ENCODE data around the gene KCNMB3.
"Not testable (repeated sequence)": the region's sequence is repeated elsewhere in the genome, so short reads cannot be mapped to it uniquely, and the experiment has no call there.

The KCNMB3 gene

GRCh38 chr3:179278932-179279693, 28.2 kb upstream of the KCNMB3 start:
- Histone ChIP-seq H3K27me3 (ENCODE audit: control insufficient read depth, insufficient read depth, low read length, poor library complexity, severe bottlenecking) (no peaks in the 10 kb centered on the region), H3K4me1 (ENCODE audit: control insufficient read depth, insufficient read depth, low read length) (no peaks in the 10 kb centered on the region), H3K9me3 (ENCODE audit: control insufficient read depth, low read length) (no peaks in the 10 kb centered on the region), H3K36me3 (ENCODE audit: control insufficient read depth, insufficient read depth, low read length) (no peaks in the 10 kb centered on the region), H3K27ac (ENCODE audit: insufficient read depth, low read depth, low read length, poor library complexity, severe bottlenecking) (no peak overlapping the region), H3K4me3 (ENCODE audit: insufficient read depth, low read depth, low read length) (no peak overlapping the region)
- 76 to 85% methylated on average over 4 of the region's 4 CpGs for WGBS, 2 experiments

GRCh38 chr3:179278151-179278550, 27.2 kb upstream of the KCNMB3 start:
- 89 to 92% methylated on average over 1 of the region's 1 CpG for WGBS, 2 experiments
- no peaks in the 10 kb centered on the region for H3K9me3 ChIP-seq (ENCODE audit: control insufficient read depth, low read length)
- no peaks in the 10 kb centered on the region for H3K27me3 ChIP-seq (ENCODE audit: control insufficient read depth, insufficient read depth, low read length, poor library complexity, severe bottlenecking)
- H3K4me1 ChIP-seq (ENCODE audit: control insufficient read depth, insufficient read depth, low read length), result no peaks in the 10 kb centered on the region
- H3K36me3 ChIP-seq (ENCODE audit: control insufficient read depth, insufficient read depth, low read length), result no peaks in the 10 kb centered on the region
- H3K27ac ChIP-seq (ENCODE audit: insufficient read depth, low read depth, low read length, poor library complexity, severe bottlenecking), result no peak overlapping the region
- no peak overlapping the region for H3K4me3 ChIP-seq (ENCODE audit: insufficient read depth, low read depth, low read length)

GRCh38 chr3:179276743-179277142, 25.8 kb upstream of the KCNMB3 start:
- no peak overlapping the region for H3K4me3 ChIP-seq (ENCODE audit: insufficient read depth, low read depth, low read length)
- WGBS, 2 experiments, result 93 to 96% methylated on average over 3 of the region's 3 CpGs
- no peaks in the 10 kb centered on the region for H3K36me3 ChIP-seq (ENCODE audit: control insufficient read depth, insufficient read depth, low read length)
- no peaks in the 10 kb centered on the region for H3K9me3 ChIP-seq (ENCODE audit: control insufficient read depth, low read length)
- no peaks in the 10 kb centered on the region for H3K4me1 ChIP-seq (ENCODE audit: control insufficient read depth, insufficient read depth, low read length)
- no peak overlapping the region for H3K27ac ChIP-seq (ENCODE audit: insufficient read depth, low read depth, low read length, poor library complexity, severe bottlenecking)
- no peaks in the 10 kb centered on the region for H3K27me3 ChIP-seq (ENCODE audit: control insufficient read depth, insufficient read depth, low read length, poor library complexity, severe bottlenecking)

- no peaks in the 10 kb centered on the region for H3K27me3 ChIP-seq (ENCODE audit: control insufficient read depth, insufficient read depth, low read length, poor library complexity, severe bottlenecking)
- no peaks in the 10 kb centered on the region for H3K9me3 ChIP-seq (ENCODE audit: control insufficient read depth, low read length)
- no peak overlapping the region for H3K4me3 ChIP-seq (ENCODE audit: insufficient read depth, low read depth, low read length)
- no peak overlapping the region for H3K27ac ChIP-seq (ENCODE audit: insufficient read depth, low read depth, low read length, poor library complexity, severe bottlenecking)
- H3K36me3 ChIP-seq (ENCODE audit: control insufficient read depth, insufficient read depth, low read length), result no peaks in the 10 kb centered on the region
- WGBS, 2 experiments, result 76 to 87% methylated on average over 3 of the region's 3 CpGs
- H3K4me1 ChIP-seq (ENCODE audit: control insufficient read depth, insufficient read depth, low read length), result no peaks in the 10 kb centered on the region
Observed at GRCh38 chr3:179276001-179276400, 25.1 kb upstream of the KCNMB3 start.

GRCh38 chr3:179274434-179274833, 23.5 kb upstream of the KCNMB3 start:
- not testable (repeated sequence) for H3K4me1 ChIP-seq (ENCODE audit: control insufficient read depth, insufficient read depth, low read length); H3K4me3 ChIP-seq (ENCODE audit: insufficient read depth, low read depth, low read length); H3K27ac ChIP-seq (ENCODE audit: insufficient read depth, low read depth, low read length, poor library complexity, severe bottlenecking); H3K36me3 ChIP-seq (ENCODE audit: control insufficient read depth, insufficient read depth, low read length); H3K27me3 ChIP-seq (ENCODE audit: control insufficient read depth, insufficient read depth, low read length, poor library complexity, severe bottlenecking); H3K9me3 ChIP-seq (ENCODE audit: control insufficient read depth, low read length)
- 75 to 88% methylated on average over 1 of the region's 2 CpGs for WGBS, 2 experiments

- no peaks in the 10 kb centered on the region for H3K9me3 ChIP-seq (ENCODE audit: control insufficient read depth, low read length)
- no peaks in the 10 kb centered on the region for H3K27me3 ChIP-seq (ENCODE audit: control insufficient read depth, insufficient read depth, low read length, poor library complexity, severe bottlenecking)
- no peak overlapping the region for H3K27ac ChIP-seq (ENCODE audit: insufficient read depth, low read depth, low read length, poor library complexity, severe bottlenecking)
- 94 to 95% methylated on average over 3 of the region's 3 CpGs for WGBS, 2 experiments
- H3K4me1 ChIP-seq (ENCODE audit: control insufficient read depth, insufficient read depth, low read length), result no peaks in the 10 kb centered on the region
- H3K36me3 ChIP-seq (ENCODE audit: control insufficient read depth, insufficient read depth, low read length), result no peaks in the 10 kb centered on the region
- no peak overlapping the region for H3K4me3 ChIP-seq (ENCODE audit: insufficient read depth, low read depth, low read length)
Observed at GRCh38 chr3:179272385-179272784, 21.5 kb upstream of the KCNMB3 start.

- H3K9me3 ChIP-seq (ENCODE audit: control insufficient read depth, low read length), result no peaks in the 10 kb centered on the region
- H3K4me3 ChIP-seq (ENCODE audit: insufficient read depth, low read depth, low read length), result no peak overlapping the region
- H3K4me1 ChIP-seq (ENCODE audit: control insufficient read depth, insufficient read depth, low read length), result no peaks in the 10 kb centered on the region
- H3K36me3 ChIP-seq (ENCODE audit: control insufficient read depth, insufficient read depth, low read length), result no peaks in the 10 kb centered on the region
- no peaks in the 10 kb centered on the region for H3K27me3 ChIP-seq (ENCODE audit: control insufficient read depth, insufficient read depth, low read length, poor library complexity, severe bottlenecking)
- H3K27ac ChIP-seq (ENCODE audit: insufficient read depth, low read depth, low read length, poor library complexity, severe bottlenecking), result no peak overlapping the region
- WGBS, 2 experiments, result 92 to 93% methylated on average over 4 of the region's 4 CpGs
Observed at GRCh38 chr3:179269152-179269707, 18.3 kb upstream of the KCNMB3 start.

- Histone ChIP-seq H3K27ac (ENCODE audit: insufficient read depth, low read depth, low read length, poor library complexity, severe bottlenecking) (no peak overlapping the region), H3K9me3 (ENCODE audit: control insufficient read depth, low read length) (no peaks in the 10 kb centered on the region), H3K4me1 (ENCODE audit: control insufficient read depth, insufficient read depth, low read length) (no peaks in the 10 kb centered on the region), H3K4me3 (ENCODE audit: insufficient read depth, low read depth, low read length) (no peak overlapping the region), H3K36me3 (ENCODE audit: control insufficient read depth, insufficient read depth, low read length) (no peaks in the 10 kb centered on the region), H3K27me3 (ENCODE audit: control insufficient read depth, insufficient read depth, low read length, poor library complexity, severe bottlenecking) (no peaks in the 10 kb centered on the region)
- 59 to 69% methylated on average over 4 of the region's 4 CpGs for WGBS, 2 experiments
Observed at GRCh38 chr3:179268400-179269051, 17.6 kb upstream of the KCNMB3 start.

- 90 to 94% methylated on average over 21 of the region's 21 CpGs for WGBS, 2 experiments
- no peaks in the 10 kb centered on the region for H3K9me3 ChIP-seq (ENCODE audit: control insufficient read depth, low read length)
- no peaks in the 10 kb centered on the region for H3K36me3 ChIP-seq (ENCODE audit: control insufficient read depth, insufficient read depth, low read length)
- H3K27me3 ChIP-seq (ENCODE audit: control insufficient read depth, insufficient read depth, low read length, poor library complexity, severe bottlenecking), result no peaks in the 10 kb centered on the region
- no peak overlapping the region for H3K4me3 ChIP-seq (ENCODE audit: insufficient read depth, low read depth, low read length)
- H3K4me1 ChIP-seq (ENCODE audit: control insufficient read depth, insufficient read depth, low read length), result no peaks in the 10 kb centered on the region
- H3K27ac ChIP-seq (ENCODE audit: insufficient read depth, low read depth, low read length, poor library complexity, severe bottlenecking), result no peak overlapping the region
Observed at GRCh38 chr3:179266701-179267211, 15.8 kb upstream of the KCNMB3 start.

GRCh38 chr3:179265875-179266274, 15.0 kb upstream of the KCNMB3 start:
- no peaks in the 10 kb centered on the region for H3K4me1 ChIP-seq (ENCODE audit: control insufficient read depth, insufficient read depth, low read length)
- no peak overlapping the region for H3K4me3 ChIP-seq (ENCODE audit: insufficient read depth, low read depth, low read length)
- WGBS, 2 experiments, result 91 to 97% methylated on average over 4 of the region's 4 CpGs
- H3K27ac ChIP-seq (ENCODE audit: insufficient read depth, low read depth, low read length, poor library complexity, severe bottlenecking), result no peak overlapping the region
- H3K9me3 ChIP-seq (ENCODE audit: control insufficient read depth, low read length), result no peaks in the 10 kb centered on the region
- peaks cover 3% of the 10 kb centered on the region for H3K27me3 ChIP-seq (ENCODE audit: control insufficient read depth, insufficient read depth, low read length, poor library complexity, severe bottlenecking)
- no peaks in the 10 kb centered on the region for H3K36me3 ChIP-seq (ENCODE audit: control insufficient read depth, insufficient read depth, low read length)
